ENCODE data around the gene ATP5PD.
"Not testable (repeated sequence)": the region's sequence is repeated elsewhere in the genome, so short reads cannot be mapped to it uniquely, and the experiment has no call there.

Gene ATP5PD

DNA sequence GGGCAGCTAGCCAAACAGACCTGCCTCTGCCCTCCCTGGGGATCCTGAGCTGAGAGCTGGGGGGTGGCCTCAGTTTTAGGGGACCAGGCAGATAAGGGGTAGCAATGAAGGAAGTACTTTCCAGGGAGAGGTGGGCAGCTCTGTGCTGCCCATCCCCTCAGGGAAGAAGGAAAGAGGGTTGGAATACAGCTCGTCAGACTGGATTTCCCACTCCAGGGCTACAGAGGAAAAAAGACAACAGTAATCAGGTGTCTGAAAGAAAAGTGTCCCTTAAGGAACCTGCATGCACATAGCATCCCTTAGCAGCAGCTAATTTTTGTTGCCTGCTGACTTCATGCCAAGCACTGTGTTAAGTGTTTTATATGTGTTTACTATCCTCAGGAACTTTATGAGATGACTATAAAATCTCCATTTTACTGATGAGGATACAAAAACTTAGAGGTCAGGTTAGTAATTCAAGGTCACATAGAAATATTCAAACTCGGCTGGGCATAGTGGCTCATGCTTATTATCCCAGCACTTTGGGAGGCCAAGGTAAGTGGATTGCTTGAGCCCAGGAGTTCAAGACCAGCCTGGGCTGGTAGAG lies 37.5 kb downstream of the ATP5PD start:
- TF ChIP-seq, protein P1, sequence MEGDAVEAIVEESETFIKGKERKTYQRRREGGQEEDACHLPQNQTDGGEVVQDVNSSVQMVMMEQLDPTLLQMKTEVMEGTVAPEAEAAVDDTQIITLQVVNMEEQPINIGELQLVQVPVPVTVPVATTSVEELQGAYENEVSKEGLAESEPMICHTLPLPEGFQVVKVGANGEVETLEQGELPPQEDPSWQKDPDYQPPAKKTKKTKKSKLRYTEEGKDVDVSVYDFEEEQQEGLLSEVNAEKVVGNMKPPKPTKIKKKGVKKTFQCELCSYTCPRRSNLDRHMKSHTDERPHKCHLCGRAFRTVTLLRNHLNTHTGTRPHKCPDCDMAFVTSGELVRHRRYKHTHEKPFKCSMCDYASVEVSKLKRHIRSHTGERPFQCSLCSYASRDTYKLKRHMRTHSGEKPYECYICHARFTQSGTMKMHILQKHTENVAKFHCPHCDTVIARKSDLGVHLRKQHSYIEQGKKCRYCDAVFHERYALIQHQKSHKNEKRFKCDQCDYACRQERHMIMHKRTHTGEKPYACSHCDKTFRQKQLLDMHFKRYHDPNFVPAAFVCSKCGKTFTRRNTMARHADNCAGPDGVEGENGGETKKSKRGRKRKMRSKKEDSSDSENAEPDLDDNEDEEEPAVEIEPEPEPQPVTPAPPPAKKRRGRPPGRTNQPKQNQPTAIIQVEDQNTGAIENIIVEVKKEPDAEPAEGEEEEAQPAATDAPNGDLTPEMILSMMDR (conservative IDR thresholded peaks at IDR 0.05; ENCODE audit: control insufficient read depth, insufficient read depth, low read depth, low read length), result no peak
- H3K4me3 ChIP-seq (ENCODE audit: control insufficient read depth, low read depth, low read length), result no peak overlapping the region
- DNase-seq (ENCODE audit: low read depth), result no peak

DNA sequence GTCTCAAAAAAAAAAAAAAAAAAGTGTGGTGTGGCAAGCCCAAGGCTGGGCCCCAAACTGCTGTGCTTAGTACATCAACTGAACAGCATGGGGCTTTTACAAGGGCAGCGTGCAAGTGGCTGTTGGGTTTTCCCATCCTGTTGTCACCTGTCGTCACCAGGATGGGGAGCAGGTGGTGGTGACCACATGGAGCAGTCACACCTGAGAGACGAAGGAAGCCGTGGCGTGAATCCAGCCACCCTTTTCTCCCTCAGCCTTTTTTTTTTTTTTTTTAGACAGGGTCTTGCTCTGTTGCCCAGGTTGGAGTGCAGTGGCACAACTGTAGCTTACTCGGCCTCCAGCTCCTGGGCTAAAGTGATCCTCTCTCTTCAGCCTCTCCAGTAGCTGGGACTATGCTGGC lies 38.4 kb downstream of the ATP5PD start:
- DNase-seq (ENCODE audit: low read depth), result no peak
- no peak overlapping the region for H3K4me3 ChIP-seq (ENCODE audit: control insufficient read depth, low read depth, low read length)
- TF ChIP-seq, protein P1 (conservative IDR thresholded peaks at IDR 0.05; ENCODE audit: control insufficient read depth, insufficient read depth, low read depth, low read length), result no peak

DNA sequence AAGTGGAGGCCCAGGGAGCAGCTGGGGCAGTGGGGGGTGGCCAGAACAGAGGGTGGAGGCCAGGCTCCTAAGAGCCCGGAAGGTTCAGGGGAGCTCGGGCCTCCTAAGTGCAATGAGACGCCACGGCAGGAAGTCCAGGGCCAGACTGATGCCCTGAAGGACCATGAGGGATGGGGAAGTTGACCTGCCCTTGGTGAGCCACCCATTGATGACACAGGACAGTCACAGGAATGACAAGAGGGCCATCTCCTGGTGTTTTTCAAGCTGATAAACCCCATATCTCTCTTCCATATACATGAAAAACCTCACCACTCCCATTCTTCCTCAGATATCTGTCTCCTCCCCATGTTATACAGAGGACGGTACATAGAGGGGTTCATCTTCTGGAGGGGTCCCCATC lies 40.1 kb downstream of the ATP5PD start:
- H3K4me3 ChIP-seq (ENCODE audit: control insufficient read depth, low read depth, low read length), result no peak overlapping the region
- DNase-seq (ENCODE audit: low read depth), result no peak
- TF ChIP-seq, protein P1 (conservative IDR thresholded peaks at IDR 0.05; ENCODE audit: control insufficient read depth, insufficient read depth, low read depth, low read length), result no peak

DNA sequence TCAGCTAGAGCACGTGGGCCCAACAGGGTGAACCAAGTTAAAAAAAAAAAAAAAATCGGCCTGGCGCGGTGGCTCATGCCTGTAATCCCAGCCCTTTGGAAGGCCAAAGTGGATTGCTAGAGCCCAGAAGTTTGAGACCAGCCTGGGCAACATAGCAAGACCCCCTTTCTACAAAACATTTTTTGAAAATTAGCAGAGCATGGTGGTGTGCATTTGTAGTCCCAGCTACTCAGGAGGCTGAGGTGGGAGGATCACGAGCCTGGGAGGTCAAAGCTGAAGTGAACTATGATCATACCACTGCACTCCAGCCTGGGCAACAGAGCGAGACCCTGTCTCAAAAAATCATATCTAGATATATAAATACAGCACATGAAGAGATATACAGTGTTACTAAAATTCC lies 40.7 kb downstream of the ATP5PD start:
- not testable (repeated sequence) for H3K4me3 ChIP-seq (ENCODE audit: control insufficient read depth, low read depth, low read length); DNase-seq (ENCODE audit: low read depth)

DNA sequence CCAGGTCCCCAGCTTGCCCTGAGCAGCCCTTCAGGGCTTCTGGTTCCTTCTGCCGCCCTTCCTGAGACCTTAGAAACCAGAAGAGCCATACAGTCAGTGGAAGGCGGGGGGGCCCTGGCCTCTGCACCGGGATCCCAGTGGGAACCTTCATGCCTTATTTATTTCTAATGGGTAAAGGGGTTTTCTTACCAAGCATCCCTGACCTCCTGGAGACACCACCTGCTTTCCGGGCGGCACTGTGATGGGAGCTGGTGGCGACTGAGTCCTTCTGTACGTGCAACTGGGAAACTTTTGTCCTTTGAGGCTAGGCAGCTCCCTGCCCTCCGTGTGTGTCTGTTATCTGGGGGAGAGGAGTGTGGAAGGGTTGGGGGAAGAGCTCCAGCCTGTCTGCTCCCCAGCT lies 41.5 kb downstream of the ATP5PD start:
- DNase-seq (ENCODE audit: low read depth), result no peak
- H3K4me3 ChIP-seq (ENCODE audit: control insufficient read depth, low read depth, low read length), result no peak overlapping the region
- TF ChIP-seq, protein P1 (conservative IDR thresholded peaks at IDR 0.05; ENCODE audit: control insufficient read depth, insufficient read depth, low read depth, low read length), result no peak

DNA sequence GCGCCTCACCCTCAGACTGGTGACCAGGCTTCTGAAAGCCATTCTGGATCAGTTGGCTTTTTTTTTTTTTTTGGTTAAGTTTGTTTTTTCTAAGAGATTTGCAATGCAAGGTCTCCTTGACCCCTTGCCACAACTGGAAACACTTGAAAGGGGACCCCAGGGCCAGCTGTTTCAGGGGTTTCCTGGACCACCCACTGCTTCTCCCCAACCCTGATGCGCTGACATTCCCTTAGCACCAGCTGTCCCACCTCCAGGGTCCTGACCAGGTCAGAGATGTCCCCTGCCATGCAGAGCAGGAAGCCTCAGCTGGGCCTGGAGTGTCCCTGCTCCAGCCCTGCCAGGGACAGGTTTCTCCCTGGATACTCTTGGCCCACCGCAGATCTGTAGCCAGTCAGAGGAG lies 42.4 kb downstream of the ATP5PD start:
- TF ChIP-seq, protein P1 (conservative IDR thresholded peaks at IDR 0.05; ENCODE audit: control insufficient read depth, insufficient read depth, low read depth, low read length), result no peak
- no peak overlapping the region for H3K4me3 ChIP-seq (ENCODE audit: control insufficient read depth, low read depth, low read length)
- no peak for DNase-seq (ENCODE audit: low read depth)

DNA sequence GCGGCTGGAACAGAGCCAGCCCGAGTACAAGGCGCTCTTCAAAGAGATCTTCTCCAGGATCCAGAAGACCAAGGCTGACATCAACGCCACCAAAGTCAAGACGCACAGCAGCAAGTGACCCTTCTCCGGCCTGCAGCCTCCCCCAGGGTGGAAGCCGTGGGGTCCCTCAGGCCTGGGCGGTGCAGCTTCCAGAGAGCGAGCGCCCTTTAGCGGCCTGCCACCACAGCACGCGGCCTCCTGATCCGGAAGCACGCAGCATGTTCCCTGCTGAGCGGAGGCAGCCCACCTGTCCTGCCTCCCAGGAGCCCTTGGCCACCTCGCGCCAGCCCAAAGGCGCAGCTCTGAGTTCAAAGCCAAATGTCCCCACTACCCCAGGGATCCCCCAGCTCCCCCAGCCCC lies 42.8 kb downstream of the ATP5PD start:
- no peak overlapping the region for H3K4me3 ChIP-seq (ENCODE audit: control insufficient read depth, low read depth, low read length)
- no peak for DNase-seq (ENCODE audit: low read depth)
- TF ChIP-seq, protein P1 (conservative IDR thresholded peaks at IDR 0.05; ENCODE audit: control insufficient read depth, insufficient read depth, low read depth, low read length), result no peak

Data from fibroblast of mammary gland (primary cell).